G401 (cell line): ENCODE results near the gene FAM229B. TPM values are rescaled to one million over a fixed set of nuclear protein-coding genes. Genes with fewer than 3 reads are reported as not detected.
"Not testable (repeated sequence)": the region's sequence is repeated elsewhere in the genome, so short reads cannot be mapped to it uniquely, and the experiment has no call there.

Source experiments
- DNase-seq: peaks from one replicate; pipeline ENCODE4 v3.0.0-alpha.2; 2015; ENCODE audit warnings: low spot score
- in situ Hi-C: cut with HindIII; loops from 2 replicates; pipeline ENCODE4 v1.10.0; 2016; ENCODE audit warnings: low sequenced_read_pairs, mixed read lengths
- total RNA-seq: library from RNA; depleted of rRNA; stranded (reverse); fragments of >200 nt; shearing (Covaris generic); gene quantifications from 2 replicates; pipeline ENCODE4 v1.2.3, GENCODE V29; 2014

Gene FAM229B
- total RNA-seq, 1 experiment from 2014 or later = 4.5 TPM

- DNase-seq = no peak
- in situ Hi-C loops = no loop called here
Observed at GRCh38 chr6:112058243-112059032, 29.0 kb upstream of the FAM229B start.

GRCh38 chr6:112061605-112062004 lies 25.8 kb upstream of the FAM229B start:
- DNase-seq = no peak
- in situ Hi-C loops = no loop called here

- DNase-seq = no peak
- in situ Hi-C loops = no loop called here
Observed at GRCh38 chr6:112062966-112063365, 24.4 kb upstream of the FAM229B start.

- in situ Hi-C loops = no loop called here
- no peak for DNase-seq
Observed at GRCh38 chr6:112065426-112065986, 21.9 kb upstream of the FAM229B start.

- DNase-seq = no peak
- in situ Hi-C loops = no loop called here
Observed at GRCh38 chr6:112066606-112067005, 20.8 kb upstream of the FAM229B start.

- DNase-seq = no peak
- in situ Hi-C loops = no loop called here
Observed at GRCh38 chr6:112081569-112081968, 5.8 kb upstream of the FAM229B start.

- DNase-seq = peak; percentile 62
- in situ Hi-C loops = no loop called here
Observed at GRCh38 chr6:112085286-112086065, 1.9 kb upstream of the FAM229B start.

- in situ Hi-C loops = no loop called here
- peak; percentile 67 for DNase-seq
Observed at GRCh38 chr6:112086744-112087135, 651 bp upstream of the FAM229B start.

GRCh38 chr6:112087916-112088315 lies 525 bp downstream of the FAM229B start:
- DNase-seq = no peak
- in situ Hi-C loops = no loop called here

- in situ Hi-C loops = no loop called here
- no peak for DNase-seq
Observed at GRCh38 chr6:112096901-112097300, 9.5 kb downstream of the FAM229B start.

- DNase-seq = no peak
- in situ Hi-C loops = no loop called here
Observed at GRCh38 chr6:112100561-112100960, 13.2 kb downstream of the FAM229B start.

GRCh38 chr6:112106026-112106425 lies 18.6 kb downstream of the FAM229B start:
- in situ Hi-C loops, DNase-seq: not testable (repeated sequence)

GRCh38 chr6:112106562-112106961 lies 19.2 kb downstream of the FAM229B start:
- in situ Hi-C loops = no loop called here
- DNase-seq = no peak

- in situ Hi-C loops = no loop called here
- no peak for DNase-seq
Observed at GRCh38 chr6:112109262-112109661, 21.9 kb downstream of the FAM229B start.

- no peak for DNase-seq
- in situ Hi-C loops = no loop called here
Observed at GRCh38 chr6:112113431-112113830, 26.0 kb downstream of the FAM229B start.

- in situ Hi-C loops = no loop called here
- DNase-seq = no peak
Observed at GRCh38 chr6:112113918-112114317, 26.5 kb downstream of the FAM229B start.

- in situ Hi-C loops = no loop called here
Observed at GRCh38 chr6:112114577-112115223, 27.3 kb downstream of the FAM229B start.

GRCh38 chr6:112116221-112116620 lies 28.8 kb downstream of the FAM229B start:
- no peak for DNase-seq
- in situ Hi-C loops = no loop called here

More at GRCh38 chr6:112114577-112115223, 27.3 kb downstream of the FAM229B start:
- DNase-seq = peak; percentile 26

- DNase-seq = no peak
- in situ Hi-C loops = no loop called here
Observed at GRCh38 chr6:112117554-112117953, 30.2 kb downstream of the FAM229B start.

GRCh38 chr6:112118034-112118433 lies 30.6 kb downstream of the FAM229B start:
- in situ Hi-C loops = no loop called here
- no peak for DNase-seq
